Measurements from ENCODE around the gene TTLL5.

The TTLL5 gene

DNA sequence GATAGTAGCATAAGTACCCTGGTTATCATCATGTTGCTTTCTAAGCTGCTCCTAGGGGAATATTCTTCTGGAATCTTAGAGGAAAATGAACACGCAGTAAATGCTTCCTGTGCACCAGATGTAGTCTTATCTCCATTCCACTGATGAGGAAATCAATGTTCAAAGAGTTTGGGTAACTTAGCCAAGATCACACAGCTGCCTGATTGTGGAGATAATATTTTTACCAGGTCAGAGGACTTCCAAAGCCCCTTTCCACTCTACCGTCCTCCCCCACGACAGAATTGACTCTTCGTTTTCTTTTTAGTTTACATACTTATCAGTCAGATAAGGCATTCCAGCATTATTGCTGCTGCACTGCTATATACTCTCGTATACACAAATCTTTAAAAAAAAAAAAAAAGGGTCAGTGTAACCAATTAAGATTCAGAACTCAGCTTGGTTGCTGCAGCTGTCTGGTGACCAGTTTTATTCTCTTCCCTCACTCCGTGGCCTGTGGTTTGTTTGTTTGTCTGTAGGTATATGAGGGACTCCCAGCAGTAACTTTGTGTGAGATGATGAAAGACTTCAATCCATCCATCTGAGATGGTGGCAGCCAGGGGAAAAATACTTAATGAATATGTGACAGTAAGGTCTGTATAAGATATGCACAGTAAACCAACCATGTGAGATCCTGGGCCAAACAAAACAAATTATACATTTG, 210.3 kb downstream of the TTLL5 start:
- CTCF ChIA-PET = no interaction called here
- POLR2A ChIA-PET = no interaction called here

GRCh38 chr14:75875958-75876357, 214.9 kb downstream of the TTLL5 start:
- CTCF ChIA-PET = no interaction called here
- TF ChIP-seq TARDBP (IDR thresholded peaks at IDR 0.05) = no peak
- no peak for TF ChIP-seq ZNF384 (IDR thresholded peaks at IDR 0.05)
- POLR2A ChIA-PET = no interaction called here

More for the DNA sequence above, 210.3 kb downstream of the TTLL5 start:
- DNase-seq (ENCODE audit: extremely low spot score) = no peak
- TF ChIP-seq LEF1 (IDR thresholded peaks at IDR 0.05; ENCODE audit: borderline replicate concordance) (no peak), PKNOX1 (IDR thresholded peaks at IDR 0.05) (peak; percentile 45)

DNA sequence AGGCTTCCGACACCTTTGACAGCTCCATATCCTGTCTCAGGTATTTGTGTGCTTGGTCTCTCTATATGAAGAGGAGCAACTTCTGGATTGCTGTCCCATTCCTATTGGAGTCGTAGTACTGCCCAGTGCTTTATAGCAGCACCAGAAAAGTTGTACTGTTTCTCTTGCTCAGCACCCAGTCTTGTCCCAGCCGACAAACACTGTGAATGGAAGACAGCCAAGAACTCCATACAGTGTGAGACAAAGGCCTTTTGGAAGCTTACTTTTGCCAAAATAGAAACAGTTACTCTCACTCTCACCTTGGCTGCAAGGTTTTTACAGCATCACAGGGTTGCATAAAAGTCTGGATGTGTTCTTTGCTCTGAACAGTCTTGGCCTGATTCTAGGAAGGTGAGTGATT, 215.5 kb downstream of the TTLL5 start:
- CTCF ChIA-PET = no interaction called here
- POLR2A ChIA-PET = no interaction called here
- no peak for TF ChIP-seq ELF4 (IDR thresholded peaks at IDR 0.05)
- no peak for TF ChIP-seq ARNT (IDR thresholded peaks at IDR 0.05)
- no peak for TF ChIP-seq BHLHE40 (IDR thresholded peaks at IDR 0.05; ENCODE audit: borderline replicate concordance)
- no peak for DNase-seq (ENCODE audit: extremely low spot score)

More at GRCh38 chr14:75875958-75876357, 214.9 kb downstream of the TTLL5 start:
- no peak for DNase-seq (ENCODE audit: extremely low spot score)

GRCh38 chr14:75877292-75877691, 216.2 kb downstream of the TTLL5 start:
- DNase-seq (ENCODE audit: extremely low spot score) = no peak
- TF ChIP-seq BHLHE40 (IDR thresholded peaks at IDR 0.05; ENCODE audit: borderline replicate concordance) (no peak), FOXK2 (IDR thresholded peaks at IDR 0.05) (no peak), ELF4 (IDR thresholded peaks at IDR 0.05) (no peak), SP1 (IDR thresholded peaks at IDR 0.05) (no peak), PKNOX1 (IDR thresholded peaks at IDR 0.05) (no peak), ZNF384 (IDR thresholded peaks at IDR 0.05) (no peak), L3MBTL2 (conservative IDR thresholded peaks at IDR 0.05) (no peak)
- POLR2A ChIA-PET = no interaction called here
- CTCF ChIA-PET = no interaction called here

- TF ChIP-seq PKNOX1 (IDR thresholded peaks at IDR 0.05) = no peak
- no peak for TF ChIP-seq BHLHE40 (IDR thresholded peaks at IDR 0.05; ENCODE audit: borderline replicate concordance)
- TF ChIP-seq ARNT (IDR thresholded peaks at IDR 0.05) = no peak
- TF ChIP-seq HDGF (IDR thresholded peaks at IDR 0.05; ENCODE audit: borderline replicate concordance) = no peak
- no peak for TF ChIP-seq SUZ12 (IDR thresholded peaks at IDR 0.05)
- no peak for TF ChIP-seq ZNF384 (IDR thresholded peaks at IDR 0.05)
- CTCF ChIA-PET = no interaction called here
- POLR2A ChIA-PET = no interaction called here
- DNase-seq (ENCODE audit: extremely low spot score) = no peak
Measured at GRCh38 chr14:75877884-75878283, 216.8 kb downstream of the TTLL5 start.

DNA sequence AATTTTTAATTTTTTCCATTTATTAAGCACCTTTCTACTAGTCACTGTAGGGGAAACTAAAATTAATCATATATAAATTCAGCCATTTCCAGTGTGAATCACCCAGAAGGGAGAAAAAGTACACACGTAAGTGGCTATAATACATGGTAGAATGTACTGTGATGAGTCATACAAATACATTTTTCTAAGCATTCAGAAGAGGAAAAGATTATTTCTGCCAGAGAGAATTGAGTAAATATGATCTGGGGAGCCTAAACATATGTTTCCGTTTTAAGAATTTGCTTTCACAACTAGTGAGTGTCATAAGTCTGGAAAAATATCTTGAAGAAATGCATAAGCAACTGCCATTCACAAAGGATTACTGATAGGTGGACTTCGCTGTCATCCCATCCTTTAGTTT, 218.0 kb downstream of the TTLL5 start:
- ChIA-PET CTCF (no interaction called here), POLR2A (no interaction called here)
- no peak for DNase-seq (ENCODE audit: extremely low spot score)
- TF ChIP-seq SP1 (IDR thresholded peaks at IDR 0.05) (no peak), ELF4 (IDR thresholded peaks at IDR 0.05) (no peak)

- no peak for TF ChIP-seq FOXA1 (IDR thresholded peaks at IDR 0.05)
- no peak for TF ChIP-seq LEF1 (IDR thresholded peaks at IDR 0.05; ENCODE audit: borderline replicate concordance)
- no peak for TF ChIP-seq BHLHE40 (IDR thresholded peaks at IDR 0.05; ENCODE audit: borderline replicate concordance)
- TF ChIP-seq PKNOX1 (IDR thresholded peaks at IDR 0.05) = no peak
- no peak for TF ChIP-seq ZNF384 (IDR thresholded peaks at IDR 0.05)
- no peak for TF ChIP-seq L3MBTL2 (conservative IDR thresholded peaks at IDR 0.05)
- no peak for TF ChIP-seq CTBP1 (IDR thresholded peaks at IDR 0.05; ENCODE audit: borderline replicate concordance)
- no peak for TF ChIP-seq TARDBP (IDR thresholded peaks at IDR 0.05)
- no peak for TF ChIP-seq ELF4 (IDR thresholded peaks at IDR 0.05)
- TF ChIP-seq FOXM1 (IDR thresholded peaks at IDR 0.05; ENCODE audit: borderline replicate concordance) = no peak
- no peak for TF ChIP-seq FOXK2 (IDR thresholded peaks at IDR 0.05)
- no peak for DNase-seq (ENCODE audit: extremely low spot score)
- ChIA-PET POLR2A (no interaction called here), CTCF (interaction anchor here (0.8 kb wide), 1 partner anchor 25 kb away, joined by 3 read pairs; no protein-coding TSS in a partner anchor)
Measured at GRCh38 chr14:75880512-75880911, 219.5 kb downstream of the TTLL5 start.

GRCh38 chr14:75881994-75882393, 220.9 kb downstream of the TTLL5 start:
- ChIA-PET CTCF (no interaction called here), POLR2A (no interaction called here)
- TF ChIP-seq FOXA1 (IDR thresholded peaks at IDR 0.05) = no peak
- TF ChIP-seq FOXK2 (IDR thresholded peaks at IDR 0.05) = no peak
- TF ChIP-seq FOXM1 (IDR thresholded peaks at IDR 0.05; ENCODE audit: borderline replicate concordance) = no peak
- no peak for TF ChIP-seq PKNOX1 (IDR thresholded peaks at IDR 0.05)
- no peak for TF ChIP-seq SUZ12 (IDR thresholded peaks at IDR 0.05)
- TF ChIP-seq ELF4 (IDR thresholded peaks at IDR 0.05) = no peak
- TF ChIP-seq TARDBP (IDR thresholded peaks at IDR 0.05) = no peak

More at GRCh38 chr14:75881994-75882393, 220.9 kb downstream of the TTLL5 start:
- no peak for DNase-seq (ENCODE audit: extremely low spot score)

Data from HEK293T (cell line).